GM18907 (cell line): ENCODE data around the gene CEMIP2.
"Not testable (repeated sequence)": the region's sequence is repeated elsewhere in the genome, so short reads cannot be mapped to it uniquely, and the experiment has no call there.

Experiments used
- ATAC-seq: cut with Tn5 transposase; IDR thresholded peaks from one replicate; pipeline ENCODE4 v1.9.1; 2021; ENCODE audit warnings: mild to moderate bottlenecking, moderate library complexity; ENCODE audit not compliant: unreplicated experiment

The CEMIP2 gene, protein sequence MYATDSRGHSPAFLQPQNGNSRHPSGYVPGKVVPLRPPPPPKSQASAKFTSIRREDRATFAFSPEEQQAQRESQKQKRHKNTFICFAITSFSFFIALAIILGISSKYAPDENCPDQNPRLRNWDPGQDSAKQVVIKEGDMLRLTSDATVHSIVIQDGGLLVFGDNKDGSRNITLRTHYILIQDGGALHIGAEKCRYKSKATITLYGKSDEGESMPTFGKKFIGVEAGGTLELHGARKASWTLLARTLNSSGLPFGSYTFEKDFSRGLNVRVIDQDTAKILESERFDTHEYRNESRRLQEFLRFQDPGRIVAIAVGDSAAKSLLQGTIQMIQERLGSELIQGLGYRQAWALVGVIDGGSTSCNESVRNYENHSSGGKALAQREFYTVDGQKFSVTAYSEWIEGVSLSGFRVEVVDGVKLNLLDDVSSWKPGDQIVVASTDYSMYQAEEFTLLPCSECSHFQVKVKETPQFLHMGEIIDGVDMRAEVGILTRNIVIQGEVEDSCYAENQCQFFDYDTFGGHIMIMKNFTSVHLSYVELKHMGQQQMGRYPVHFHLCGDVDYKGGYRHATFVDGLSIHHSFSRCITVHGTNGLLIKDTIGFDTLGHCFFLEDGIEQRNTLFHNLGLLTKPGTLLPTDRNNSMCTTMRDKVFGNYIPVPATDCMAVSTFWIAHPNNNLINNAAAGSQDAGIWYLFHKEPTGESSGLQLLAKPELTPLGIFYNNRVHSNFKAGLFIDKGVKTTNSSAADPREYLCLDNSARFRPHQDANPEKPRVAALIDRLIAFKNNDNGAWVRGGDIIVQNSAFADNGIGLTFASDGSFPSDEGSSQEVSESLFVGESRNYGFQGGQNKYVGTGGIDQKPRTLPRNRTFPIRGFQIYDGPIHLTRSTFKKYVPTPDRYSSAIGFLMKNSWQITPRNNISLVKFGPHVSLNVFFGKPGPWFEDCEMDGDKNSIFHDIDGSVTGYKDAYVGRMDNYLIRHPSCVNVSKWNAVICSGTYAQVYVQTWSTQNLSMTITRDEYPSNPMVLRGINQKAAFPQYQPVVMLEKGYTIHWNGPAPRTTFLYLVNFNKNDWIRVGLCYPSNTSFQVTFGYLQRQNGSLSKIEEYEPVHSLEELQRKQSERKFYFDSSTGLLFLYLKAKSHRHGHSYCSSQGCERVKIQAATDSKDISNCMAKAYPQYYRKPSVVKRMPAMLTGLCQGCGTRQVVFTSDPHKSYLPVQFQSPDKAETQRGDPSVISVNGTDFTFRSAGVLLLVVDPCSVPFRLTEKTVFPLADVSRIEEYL (N-terminal part only)

GRCh38 chr9:71768388-71769174 is at the start of gene CEMIP2:
CEMIP2 (minus strand) TSS chr9:71768513; CDS start chr9:71750373, 18,140 bp downstream.
- peak; percentile 75 for ATAC-seq

- ATAC-seq: peak; percentile 69
Measured at GRCh38 chr9:71816916-71817451, 48.7 kb upstream of the CEMIP2 start.

DNA sequence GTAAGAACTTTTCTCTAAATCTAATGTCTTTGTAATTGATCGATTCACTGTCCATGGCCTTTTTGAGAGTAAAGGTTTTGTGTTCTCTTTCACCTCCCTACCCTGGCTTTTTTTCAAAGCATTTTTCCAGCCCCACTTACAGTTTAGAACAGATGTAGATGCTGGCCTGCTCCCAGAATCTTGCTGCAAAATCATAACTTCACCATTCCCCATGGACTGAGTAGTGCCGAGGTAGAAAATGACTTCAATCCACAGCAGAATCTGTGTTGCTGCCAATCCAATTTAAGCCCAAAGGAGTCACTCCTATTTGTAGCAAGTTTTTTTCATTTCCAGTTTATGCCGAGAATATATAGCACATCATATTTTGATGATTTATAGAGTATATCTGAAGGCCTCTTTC is 46.5 kb upstream of the CEMIP2 start:
- no peak for ATAC-seq

- ATAC-seq: no peak
Measured at GRCh38 chr9:71814226-71814625, 45.9 kb upstream of the CEMIP2 start.

- no peak for ATAC-seq
Measured at GRCh38 chr9:71812385-71812784, 44.1 kb upstream of the CEMIP2 start.

DNA sequence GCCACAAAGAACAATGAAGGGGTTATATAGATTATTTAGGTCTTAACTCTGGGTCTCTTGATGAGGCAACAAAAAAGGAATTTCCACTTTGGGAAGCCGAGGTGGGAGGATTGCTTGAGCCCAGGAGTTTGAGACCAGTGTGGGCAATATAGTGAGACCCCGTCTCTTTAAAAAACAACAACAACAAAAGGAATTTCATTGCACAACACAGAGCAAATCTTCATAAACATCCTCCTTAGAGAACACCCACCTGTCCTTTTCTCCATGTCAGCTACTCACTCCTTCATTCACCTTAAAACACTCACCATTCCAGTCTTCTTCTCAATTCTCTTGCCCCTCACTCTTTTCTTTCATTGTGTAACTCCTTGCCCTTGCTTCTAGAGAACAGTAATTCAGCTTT is 39.8 kb upstream of the CEMIP2 start:
- ATAC-seq: no peak

- ATAC-seq: peak; percentile 96
Measured at GRCh38 chr9:71806901-71807307, 38.6 kb upstream of the CEMIP2 start.

DNA sequence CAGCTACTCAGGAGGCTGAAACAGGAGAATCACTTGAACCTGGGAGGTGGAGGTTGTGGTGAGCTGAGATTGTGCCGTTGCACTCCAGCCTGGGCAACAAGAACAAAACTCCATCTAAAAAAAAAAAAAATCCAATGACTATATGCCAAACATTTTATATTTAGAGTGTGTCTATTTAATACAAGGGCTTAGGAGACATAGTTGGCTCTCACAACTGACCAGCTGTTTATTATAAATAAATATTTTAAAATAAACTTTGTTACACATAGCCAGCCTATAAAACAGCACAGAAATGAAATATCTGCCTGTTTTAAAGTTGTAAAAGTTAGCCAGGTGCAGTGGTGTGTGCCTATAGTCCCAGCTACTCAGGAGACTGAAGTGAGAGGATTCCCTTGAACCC is 36.8 kb upstream of the CEMIP2 start:
- not testable (repeated sequence) for ATAC-seq

- no peak for ATAC-seq
Measured at GRCh38 chr9:71801826-71802225, 33.5 kb upstream of the CEMIP2 start.

DNA sequence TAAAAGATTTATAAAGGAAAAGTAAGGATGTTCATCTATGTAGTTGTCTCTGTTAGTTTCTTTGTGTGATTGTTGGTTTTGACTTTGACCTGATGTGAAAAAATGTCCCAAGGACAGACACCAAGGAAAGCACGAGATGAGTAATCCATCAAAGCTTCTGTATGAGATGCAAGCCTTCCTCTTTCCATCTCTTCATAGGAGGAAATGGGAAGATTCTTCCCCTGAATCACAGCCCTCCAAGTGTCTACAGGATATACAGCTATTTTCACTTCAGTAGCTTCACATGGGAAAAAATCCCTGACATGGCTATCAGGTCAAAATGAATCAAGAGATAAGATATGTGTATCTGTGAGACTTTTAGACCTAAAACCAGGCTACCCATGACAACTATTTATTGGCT is 29.0 kb upstream of the CEMIP2 start:
- no peak for ATAC-seq

GRCh38 chr9:71796100-71796767 is 27.9 kb upstream of the CEMIP2 start:
- ATAC-seq: no peak

GRCh38 chr9:71795097-71795813 is 26.9 kb upstream of the CEMIP2 start:
- ATAC-seq: peak; percentile 87

DNA sequence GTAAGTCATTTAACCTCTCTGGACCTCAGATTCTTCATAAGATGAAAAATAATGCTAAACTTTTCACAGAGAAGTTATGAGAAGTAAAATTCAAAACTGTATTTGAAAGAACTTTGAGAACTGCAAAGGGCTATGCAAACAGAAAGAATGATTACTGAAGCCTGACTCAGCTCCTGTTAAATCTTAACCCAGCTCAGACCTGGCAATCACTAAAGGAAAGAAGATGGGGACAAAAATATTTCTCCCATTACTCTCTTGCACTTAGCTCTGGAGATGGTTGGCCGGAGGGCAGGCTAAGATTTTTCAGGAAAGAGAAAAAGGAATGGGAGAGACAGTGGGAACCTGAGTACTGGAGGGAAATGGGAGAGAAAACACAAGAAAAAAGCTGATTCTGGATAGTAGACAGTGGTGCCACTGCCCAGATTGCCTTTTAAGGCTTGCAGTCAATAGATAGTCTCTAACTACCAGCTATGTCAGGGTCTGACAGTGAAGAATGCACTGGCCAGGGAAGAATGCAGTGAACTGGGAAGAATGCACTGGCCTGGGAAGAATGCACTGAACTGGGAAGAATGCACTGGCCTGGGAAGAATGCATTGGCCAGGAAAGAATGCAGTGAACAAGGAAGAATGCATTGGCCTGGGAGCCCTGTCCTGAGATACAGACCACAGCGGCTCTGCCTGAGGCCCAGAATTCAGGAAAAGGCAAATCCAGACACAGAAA is 25.2 kb upstream of the CEMIP2 start:
- ATAC-seq: peak; percentile 48

GRCh38 chr9:71791875-71792274 is 23.6 kb upstream of the CEMIP2 start:
- ATAC-seq: no peak

DNA sequence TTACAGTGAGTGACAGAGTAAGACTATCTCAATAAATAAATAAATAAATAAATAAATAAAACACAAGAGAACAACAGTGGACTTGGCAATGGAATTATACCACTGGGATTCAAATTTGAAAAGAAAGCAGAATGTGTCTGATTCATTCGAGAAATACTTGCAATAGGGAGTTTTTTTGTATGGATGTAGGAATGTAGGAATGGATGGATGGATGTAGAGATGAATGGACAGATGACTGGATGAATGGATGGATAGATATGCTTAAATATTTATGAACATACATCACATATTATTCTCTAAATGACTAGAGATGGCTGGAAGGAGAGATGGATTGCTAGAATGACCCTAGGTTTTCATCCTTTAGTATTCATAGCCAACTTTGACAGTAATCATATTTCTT is 22.0 kb upstream of the CEMIP2 start:
- no peak for ATAC-seq

DNA sequence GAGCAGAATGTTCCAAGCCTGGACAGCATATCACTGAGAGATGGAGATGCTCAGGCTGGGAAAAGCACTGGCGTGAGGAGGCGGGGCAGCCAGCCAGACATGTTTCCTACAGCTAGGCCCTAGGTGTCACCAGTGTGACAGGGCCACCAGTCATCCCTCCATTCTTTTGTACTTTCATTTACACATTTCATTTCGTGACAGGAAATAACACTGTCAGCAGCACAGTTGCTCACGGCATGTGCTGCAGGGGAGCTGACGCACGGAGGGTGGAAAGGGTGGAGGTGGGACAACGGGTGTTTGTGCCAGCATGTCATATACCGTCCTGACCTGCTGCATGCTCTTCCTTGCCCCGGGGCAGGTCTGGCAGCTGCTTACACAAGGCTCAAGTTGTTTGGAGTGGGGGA is 14.8 kb upstream of the CEMIP2 start:
- ATAC-seq: peak; percentile 92

GRCh38 chr9:71781391-71781790 is 13.1 kb upstream of the CEMIP2 start:
- peak; percentile 69 for ATAC-seq

- ATAC-seq: no peak
Measured at GRCh38 chr9:71780953-71781352, 12.6 kb upstream of the CEMIP2 start.
